Measurements from ENCODE around the gene TSHZ3.

The TSHZ3 gene

GRCh38 chr19:31353833-31354232 is 4.6 kb upstream of the TSHZ3 start:
- DNase-seq (ENCODE audit: low read depth in 2 of 2): no peak

- no peak for DNase-seq (ENCODE audit: low read depth in 2 of 2)
These were observed 3.8 kb upstream of the TSHZ3 start for GRCh38 chr19:31352782-31353651.

- DNase-seq (ENCODE audit: low read depth in 2 of 2): no peak
These were observed 3.1 kb upstream of the TSHZ3 start for GRCh38 chr19:31352296-31352781.

GRCh38 chr19:31351855-31352195 is 2.6 kb upstream of the TSHZ3 start:
- DNase-seq (ENCODE audit: low read depth in 2 of 2): no peak

GRCh38 chr19:31351056-31351854 is 2.0 kb upstream of the TSHZ3 start:
- DNase-seq (ENCODE audit: low read depth in 2 of 2): no peak

GRCh38 chr19:31350693-31351055 is 1.4 kb upstream of the TSHZ3 start:
- no peak for DNase-seq (ENCODE audit: low read depth in 2 of 2)

GRCh38 chr19:31350033-31350692 is 927 bp upstream of the TSHZ3 start:
- no peak for DNase-seq (ENCODE audit: low read depth in 2 of 2)

GRCh38 chr19:31348481-31349159 is 616 bp downstream of the TSHZ3 start:
- DNase-seq (ENCODE audit: low read depth in 2 of 2): no peak

- no peak for DNase-seq (ENCODE audit: low read depth in 2 of 2)
These were observed 1.3 kb downstream of the TSHZ3 start for GRCh38 chr19:31347828-31348392.

- no peak for DNase-seq (ENCODE audit: low read depth in 2 of 2)
These were observed 1.9 kb downstream of the TSHZ3 start for GRCh38 chr19:31347354-31347753.

- DNase-seq (ENCODE audit: low read depth in 2 of 2): no peak
These were observed 2.8 kb downstream of the TSHZ3 start for GRCh38 chr19:31346184-31347059.

GRCh38 chr19:31344403-31344802 is 4.8 kb downstream of the TSHZ3 start:
- no peak for DNase-seq (ENCODE audit: low read depth in 2 of 2)

GRCh38 chr19:31342926-31343325 is 6.3 kb downstream of the TSHZ3 start:
- DNase-seq (ENCODE audit: low read depth in 2 of 2): no peak

- DNase-seq (ENCODE audit: low read depth in 2 of 2): no peak
These were observed 8.9 kb downstream of the TSHZ3 start for GRCh38 chr19:31340042-31341025.

GRCh38 chr19:31339411-31339810 is 9.8 kb downstream of the TSHZ3 start:
- DNase-seq (ENCODE audit: low read depth in 2 of 2): no peak

- no peak for DNase-seq (ENCODE audit: low read depth in 2 of 2)
These were observed 11.0 kb downstream of the TSHZ3 start for GRCh38 chr19:31338069-31338776.

- DNase-seq (ENCODE audit: low read depth in 2 of 2): no peak
These were observed 12.0 kb downstream of the TSHZ3 start for GRCh38 chr19:31337008-31337914.

GRCh38 chr19:31335716-31336115 is 13.5 kb downstream of the TSHZ3 start:
- no peak for DNase-seq (ENCODE audit: low read depth in 2 of 2)
